HG03378 (cell line): Measurements from ENCODE around the gene CLEC5A.
"Not testable (repeated sequence)": the region's sequence is repeated elsewhere in the genome, so short reads cannot be mapped to it uniquely, and the experiment has no call there.

ENCODE experiments used
- ATAC-seq: cut with Tn5 transposase; IDR thresholded peaks from one replicate; pipeline ENCODE4 v1.9.1; 2021; ENCODE audit warnings: mild to moderate bottlenecking, moderate library complexity; ENCODE audit not compliant: unreplicated experiment

The CLEC5A gene

DNA sequence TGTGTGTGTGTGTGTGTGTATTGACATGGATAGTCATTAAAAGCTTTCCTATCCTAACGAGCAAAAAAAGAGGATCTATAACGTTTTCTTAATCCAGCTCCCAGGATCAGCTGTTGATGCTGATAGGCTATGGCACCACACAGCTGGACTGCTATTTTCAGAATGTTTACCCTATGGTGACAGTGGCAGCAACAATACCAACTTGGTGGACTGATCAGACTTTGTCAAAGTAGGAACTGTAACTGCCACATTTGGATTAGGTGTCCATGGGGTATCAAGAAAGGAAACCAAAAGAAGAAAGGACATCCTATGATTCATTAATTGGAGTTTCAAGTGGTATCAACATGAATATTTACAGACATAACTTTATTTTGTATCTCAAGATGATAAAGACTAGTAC, 2.7 kb upstream of the CLEC5A start:
- ATAC-seq = no peak

GRCh38 chr7:141949021-141949420, 2.2 kb upstream of the CLEC5A start:
- no peak for ATAC-seq

DNA sequence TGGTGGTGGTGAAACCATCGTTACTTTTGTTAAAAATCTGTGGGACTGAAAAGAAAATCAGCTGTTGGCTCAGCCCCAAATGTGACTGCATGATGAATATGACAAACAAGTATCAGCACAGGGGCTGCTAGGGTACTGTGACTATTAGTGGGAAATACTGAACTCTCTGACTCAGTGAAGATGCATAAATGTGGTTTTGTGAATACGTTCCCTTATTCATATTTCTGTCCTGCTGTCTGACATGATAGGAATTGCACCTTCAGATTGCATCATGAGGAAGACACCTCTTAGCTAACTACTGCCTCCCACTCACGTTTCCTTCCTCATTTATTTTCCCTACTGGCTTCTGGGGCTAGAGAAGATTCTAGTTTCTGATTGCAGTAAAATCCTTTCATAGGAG, 1.4 kb downstream of the CLEC5A start:
- no peak for ATAC-seq

- ATAC-seq = no peak
Observed at GRCh38 chr7:141944811-141945210, 2.0 kb downstream of the CLEC5A start.

DNA sequence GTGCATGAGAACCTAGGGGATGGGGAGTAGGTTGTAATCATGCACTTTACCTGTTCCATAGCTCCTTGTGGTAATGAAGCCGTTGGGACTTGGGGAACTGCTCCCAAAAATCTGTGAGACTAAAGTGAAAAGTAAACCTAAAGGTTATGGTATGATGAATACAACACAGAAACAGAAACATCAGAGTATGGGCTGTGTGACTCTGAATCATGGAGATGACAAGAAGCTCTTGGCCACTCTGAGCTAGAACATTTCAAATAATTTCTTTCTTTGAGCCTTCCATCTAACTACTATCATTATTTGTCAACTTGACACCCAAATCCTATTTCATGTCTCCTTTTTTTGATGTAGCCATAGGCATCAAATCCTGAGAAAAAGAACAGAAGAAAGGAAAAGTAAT, 2.9 kb downstream of the CLEC5A start:
- no peak for ATAC-seq

DNA sequence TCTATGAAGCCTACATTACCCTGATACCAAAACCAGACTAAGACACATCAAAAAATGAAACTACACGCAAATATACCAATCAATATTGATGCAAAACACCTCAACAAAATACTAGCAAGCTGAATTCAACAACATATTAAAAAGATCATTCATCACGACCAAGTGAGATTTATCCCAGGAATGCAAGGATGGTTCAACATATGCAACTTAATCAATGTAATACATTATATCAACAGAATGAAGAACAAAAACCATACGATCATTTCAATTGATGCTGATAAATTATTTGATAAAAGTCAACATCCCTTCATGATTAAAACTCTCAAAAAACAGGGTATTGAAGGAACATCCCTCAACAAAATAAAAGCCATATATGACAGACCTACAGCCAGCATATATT, 5.7 kb downstream of the CLEC5A start:
- no peak for ATAC-seq

- ATAC-seq = no peak
Observed at GRCh38 chr7:141930211-141930610, 16.6 kb downstream of the CLEC5A start.

GRCh38 chr7:141928845-141929195, 18.0 kb downstream of the CLEC5A start:
- ATAC-seq = no peak

- no peak for ATAC-seq
Observed at GRCh38 chr7:141928146-141928844, 18.5 kb downstream of the CLEC5A start.

GRCh38 chr7:141920281-141920680, 26.5 kb downstream of the CLEC5A start:
- ATAC-seq = no peak

DNA sequence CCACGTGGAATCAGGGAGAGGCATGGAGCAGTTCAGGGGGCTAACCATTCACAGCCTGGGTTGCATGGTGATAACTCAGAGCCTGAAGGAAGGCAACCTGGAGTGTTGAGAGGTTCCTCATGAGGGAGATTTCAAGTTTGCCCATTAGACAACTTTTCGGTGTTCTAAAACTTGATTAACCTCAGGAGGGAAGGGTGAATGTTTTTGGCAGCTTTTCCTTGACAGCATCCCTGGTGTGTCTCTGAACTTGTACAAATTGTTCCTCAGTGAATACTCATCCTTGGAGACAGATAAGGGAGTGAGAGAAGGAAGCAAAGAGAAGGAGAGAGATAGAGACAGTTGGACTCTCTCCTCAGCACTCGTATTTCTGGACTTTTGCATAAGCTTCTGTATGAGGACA, 30.7 kb downstream of the CLEC5A start, which contains the start of gene OR9A4:
TSS of gene OR9A4 (plus strand) at position 301 of the 400 bp plus-strand sequence. CDS start 2,477 bp downstream, outside the sequence.
- ATAC-seq = no peak

DNA sequence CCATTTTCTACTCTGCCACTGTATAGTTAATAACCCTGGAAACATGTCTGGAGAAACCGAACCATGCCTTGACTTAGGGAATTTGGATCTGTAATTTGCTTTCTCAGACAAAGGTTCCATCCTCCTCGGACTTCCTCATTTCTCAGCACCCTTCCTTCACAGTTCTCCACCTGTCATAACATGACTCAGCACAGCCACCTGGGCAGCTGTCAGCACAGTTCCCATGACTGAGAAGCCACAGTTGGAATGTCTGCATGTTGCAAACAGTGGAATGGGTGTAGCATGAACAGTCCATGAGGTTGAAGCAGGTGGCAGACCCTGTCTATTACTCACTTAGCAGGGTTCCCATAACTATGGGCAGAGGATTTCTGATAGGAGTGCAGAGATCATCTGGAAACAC, 31.2 kb downstream of the CLEC5A start:
- no peak for ATAC-seq

- no peak for ATAC-seq
Observed at GRCh38 chr7:141911391-141911790, 35.4 kb downstream of the CLEC5A start.

- no peak for ATAC-seq
Observed at GRCh38 chr7:141906285-141906684, 40.5 kb downstream of the CLEC5A start.

- ATAC-seq = not testable (repeated sequence)
Observed at GRCh38 chr7:141899366-141899765, 47.4 kb downstream of the CLEC5A start.

DNA sequence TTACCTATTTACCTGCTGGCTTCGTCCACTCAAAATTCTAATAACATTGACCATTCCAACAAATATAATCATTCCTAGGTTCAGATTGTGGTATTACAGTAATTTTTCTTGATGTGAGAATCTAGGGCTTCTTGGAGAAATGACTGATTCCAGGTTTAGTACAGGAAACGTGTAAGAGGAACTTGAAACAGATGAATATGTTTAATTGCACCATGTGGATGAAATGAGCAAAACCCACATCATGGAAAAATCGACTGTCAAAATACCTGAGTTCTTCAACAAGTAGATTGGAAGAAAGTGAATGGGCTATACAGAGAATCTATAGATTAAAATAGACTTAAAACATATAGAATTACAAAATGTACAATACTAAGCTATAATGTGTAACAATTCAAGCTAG, 55.4 kb downstream of the CLEC5A start:
- ATAC-seq = no peak

- ATAC-seq = no peak
Observed at GRCh38 chr7:141889321-141889720, 57.5 kb downstream of the CLEC5A start.

- peak; percentile 51 for ATAC-seq
Observed at GRCh38 chr7:141884539-141885225, 62.1 kb downstream of the CLEC5A start.

DNA sequence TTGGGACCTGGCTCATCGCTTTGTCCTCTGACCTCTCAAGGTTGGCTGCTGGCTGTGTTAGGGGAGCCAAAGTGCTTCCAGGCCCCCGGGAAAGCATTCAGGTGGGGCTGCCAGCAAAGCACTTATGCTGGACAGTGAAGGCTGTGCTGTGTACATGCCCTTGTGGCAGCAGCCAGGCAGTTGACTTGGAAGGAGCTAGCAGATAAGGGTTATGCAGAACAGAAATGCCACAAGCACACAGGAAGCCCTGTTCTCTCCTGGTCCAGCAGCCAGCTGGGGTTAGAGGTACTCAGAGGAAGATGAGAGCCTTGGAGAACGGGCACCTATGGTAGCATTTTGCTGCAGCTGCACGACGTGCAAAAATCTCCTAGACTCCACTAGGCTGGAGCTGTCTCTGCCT, 65.8 kb downstream of the CLEC5A start:
- ATAC-seq = no peak

DNA sequence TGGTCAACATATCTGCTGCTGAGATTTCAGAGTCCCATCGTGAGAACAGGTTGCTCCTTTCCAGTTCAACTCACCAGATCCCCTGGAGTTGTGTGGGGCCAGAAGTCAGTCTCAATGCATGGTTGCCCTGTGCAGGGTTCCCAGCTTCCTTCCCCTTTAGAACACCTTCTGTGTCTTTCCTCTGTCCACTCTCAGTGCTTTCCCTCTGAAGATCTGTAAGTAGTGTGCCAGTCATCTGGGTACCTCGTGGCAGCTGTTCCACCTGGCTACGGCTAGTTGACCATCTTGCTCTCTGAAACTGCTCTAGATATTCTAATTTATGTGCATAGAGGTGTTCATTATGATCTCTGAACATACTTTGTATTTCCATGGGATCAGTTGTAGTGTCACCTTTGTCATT, 69.4 kb downstream of the CLEC5A start:
- ATAC-seq = no peak
